Mucosa of rectum (tissue), 2 donors: ENCODE results near the gene EEFSEC.

Experiments used
- H3K27ac ChIP-seq, 2 donors: one replicate each; pipeline ENCODE4 v1.7.0; 2013; ENCODE audit warnings: inconsistent platforms in 2 of 2, low read depth in 2 of 2, low read length in 2 of 2
- H3K27me3 ChIP-seq, 2 donors: one replicate each; pipeline ENCODE4 v1.7.0; 2013; ENCODE audit warnings: low read length in 2 of 2; ENCODE audit not compliant: control insufficient read depth in 2 of 2, insufficient read depth in 2 of 2
- H3K36me3 ChIP-seq, 2 donors: one replicate each; pipeline ENCODE4 v1.7.0; 2013; ENCODE audit warnings: low read length in 2 of 2; ENCODE audit not compliant: control insufficient read depth in 2 of 2, insufficient read depth in 2 of 2
- H3K4me1 ChIP-seq, 2 donors: one replicate each; pipeline ENCODE4 v1.7.0; 2013; ENCODE audit warnings: low read length in 2 of 2, mild to moderate bottlenecking in 1 of 2; ENCODE audit not compliant: control insufficient read depth in 2 of 2, insufficient read depth in 2 of 2
- H3K4me3 ChIP-seq, 2 donors: one replicate each; pipeline ENCODE4 v1.7.0; 2013; ENCODE audit warnings: low read length in 2 of 2
- H3K9ac ChIP-seq, 2 donors: one replicate each; pipeline ENCODE4 v1.7.0; 2013; ENCODE audit warnings: low read length in 2 of 2, low read depth in 1 of 2, mild to moderate bottlenecking in 1 of 2
- H3K9me3 ChIP-seq, 2 donors: one replicate each; pipeline ENCODE4 v1.7.0; 2013; ENCODE audit warnings: low read length in 2 of 2; ENCODE audit not compliant: control insufficient read depth in 2 of 2
- donor health status: healthy.
- donor health status: Normal muscosa, but diverticular disease.

EEFSEC gene

GRCh38 chr3:128424508-128425069, 271.3 kb downstream of the EEFSEC start:
- Histone ChIP-seq H3K27me3 (peaks cover 2 to 4% of the 10 kb centered on the region in 2 donors), H3K4me1 (peaks cover 0 to 4% of the 10 kb centered on the region in 2 donors), H3K36me3 (no peaks in the 10 kb centered on the region), H3K27ac (no peak overlapping the region), H3K4me3 (no peak overlapping the region), H3K9ac (no peak overlapping the region), H3K9me3 (no peaks in the 10 kb centered on the region)

- H3K4me3 ChIP-seq: no peak overlapping the region
- H3K27ac ChIP-seq: no peak overlapping the region
- H3K36me3 ChIP-seq: no peaks in the 10 kb centered on the region
- peaks cover 4 to 6% of the 10 kb centered on the region in 2 donors for H3K27me3 ChIP-seq
- H3K9me3 ChIP-seq: no peaks in the 10 kb centered on the region
- H3K9ac ChIP-seq: no peak overlapping the region
- peaks cover 0 to 4% of the 10 kb centered on the region in 2 donors for H3K4me1 ChIP-seq
These were observed 272.0 kb downstream of the EEFSEC start for GRCh38 chr3:128425142-128425845.

- Histone ChIP-seq H3K27me3 (peaks cover 9 to 11% of the 10 kb centered on the region in 2 donors), H3K4me3 (no peak overlapping the region), H3K9ac (no peak overlapping the region)
These were observed 272.5 kb downstream of the EEFSEC start for GRCh38 chr3:128425846-128426127.

DNA sequence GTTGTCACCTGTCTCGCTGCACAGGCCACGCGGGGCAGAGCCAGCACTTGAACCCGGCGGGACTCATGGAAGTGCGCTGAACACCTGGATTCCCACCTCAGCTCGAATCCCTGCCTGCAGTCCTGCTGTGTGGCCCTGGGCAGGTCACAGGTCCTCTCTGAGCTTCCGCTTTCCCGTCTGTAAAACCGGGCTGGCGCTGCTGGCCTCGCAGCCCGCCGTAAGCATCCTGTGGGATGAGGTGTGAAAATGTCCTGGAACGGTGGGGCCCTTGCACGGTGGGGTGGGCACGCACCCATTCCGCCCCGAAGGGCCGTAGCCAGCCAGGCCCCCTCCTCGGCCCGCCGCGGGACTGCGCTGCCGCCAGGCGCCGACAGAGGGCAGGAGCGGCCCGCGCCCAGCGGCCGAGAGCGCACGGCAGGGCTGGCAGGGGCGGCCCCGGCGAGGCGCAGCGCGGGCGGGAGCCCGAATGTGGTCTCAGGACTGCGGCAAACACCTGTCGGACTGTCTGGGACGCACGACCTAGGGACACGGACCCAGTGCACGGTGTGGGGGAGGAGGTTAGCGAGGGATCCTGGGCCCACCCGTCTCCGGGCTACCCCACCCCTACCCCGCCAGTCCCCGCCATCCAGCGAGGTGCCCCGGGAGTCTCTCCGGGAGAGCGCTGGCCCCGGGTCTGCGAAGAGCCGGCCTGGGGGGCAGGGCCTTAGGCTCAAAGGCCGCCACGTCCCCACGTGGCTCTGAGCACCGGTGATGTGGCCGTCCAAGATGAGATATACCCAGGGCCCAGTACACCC, 273.0 kb downstream of the EEFSEC start:
- Histone ChIP-seq H3K4me3 (no peak overlapping the region), H3K9ac (no peak overlapping the region), H3K27me3 (peaks cover 10 to 13% of the 10 kb centered on the region in 2 donors), H3K4me1 (peaks cover 0 to 4% of the 10 kb centered on the region in 2 donors), H3K9me3 (no peaks in the 10 kb centered on the region), H3K36me3 (no peaks in the 10 kb centered on the region), H3K27ac (no peak overlapping the region)

More at GRCh38 chr3:128425846-128426127, 272.5 kb downstream of the EEFSEC start:
- Histone ChIP-seq H3K27ac (no peak overlapping the region), H3K9me3 (no peaks in the 10 kb centered on the region), H3K4me1 (peaks cover 0 to 4% of the 10 kb centered on the region in 2 donors), H3K36me3 (no peaks in the 10 kb centered on the region)

DNA sequence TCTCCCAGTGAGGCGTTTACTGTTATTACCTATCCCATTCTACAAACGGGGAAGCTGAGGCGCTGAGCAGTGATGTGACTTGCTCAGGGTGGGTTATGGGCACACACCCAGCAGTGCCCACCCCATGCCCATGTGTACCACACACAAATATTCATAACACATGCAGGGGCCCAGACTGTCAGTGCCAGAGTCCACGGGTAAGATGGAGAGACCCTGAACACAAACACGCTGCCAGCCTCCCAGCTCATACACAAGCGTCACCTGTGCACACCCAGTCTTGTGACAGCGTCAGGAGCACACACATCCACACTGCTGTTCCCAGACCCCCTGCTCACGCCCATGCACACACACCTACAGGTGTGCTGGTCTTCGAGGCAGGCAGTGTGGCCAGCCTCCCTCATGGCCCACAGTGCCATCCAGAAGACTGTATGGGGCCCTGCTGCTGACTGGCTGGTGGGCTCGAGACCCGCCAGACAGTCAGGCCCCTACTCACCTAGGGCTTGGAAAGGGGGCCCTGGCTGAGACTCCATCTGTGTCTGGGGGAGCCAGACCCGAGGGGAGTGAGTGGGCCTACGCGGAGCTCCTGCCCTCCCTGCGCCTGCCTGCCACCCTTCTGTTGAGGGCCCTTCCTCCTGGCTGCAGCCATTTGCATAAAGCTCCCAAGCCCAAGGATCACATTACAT, 274.0 kb downstream of the EEFSEC start:
- Histone ChIP-seq H3K27me3 (peaks cover 18 to 23% of the 10 kb centered on the region in 2 donors), H3K4me3 (no peak overlapping the region), H3K9me3 (no peaks in the 10 kb centered on the region), H3K36me3 (no peaks in the 10 kb centered on the region), H3K4me1 (peaks cover 0 to 4% of the 10 kb centered on the region in 2 donors), H3K27ac (no peak overlapping the region), H3K9ac (no peak overlapping the region)

DNA sequence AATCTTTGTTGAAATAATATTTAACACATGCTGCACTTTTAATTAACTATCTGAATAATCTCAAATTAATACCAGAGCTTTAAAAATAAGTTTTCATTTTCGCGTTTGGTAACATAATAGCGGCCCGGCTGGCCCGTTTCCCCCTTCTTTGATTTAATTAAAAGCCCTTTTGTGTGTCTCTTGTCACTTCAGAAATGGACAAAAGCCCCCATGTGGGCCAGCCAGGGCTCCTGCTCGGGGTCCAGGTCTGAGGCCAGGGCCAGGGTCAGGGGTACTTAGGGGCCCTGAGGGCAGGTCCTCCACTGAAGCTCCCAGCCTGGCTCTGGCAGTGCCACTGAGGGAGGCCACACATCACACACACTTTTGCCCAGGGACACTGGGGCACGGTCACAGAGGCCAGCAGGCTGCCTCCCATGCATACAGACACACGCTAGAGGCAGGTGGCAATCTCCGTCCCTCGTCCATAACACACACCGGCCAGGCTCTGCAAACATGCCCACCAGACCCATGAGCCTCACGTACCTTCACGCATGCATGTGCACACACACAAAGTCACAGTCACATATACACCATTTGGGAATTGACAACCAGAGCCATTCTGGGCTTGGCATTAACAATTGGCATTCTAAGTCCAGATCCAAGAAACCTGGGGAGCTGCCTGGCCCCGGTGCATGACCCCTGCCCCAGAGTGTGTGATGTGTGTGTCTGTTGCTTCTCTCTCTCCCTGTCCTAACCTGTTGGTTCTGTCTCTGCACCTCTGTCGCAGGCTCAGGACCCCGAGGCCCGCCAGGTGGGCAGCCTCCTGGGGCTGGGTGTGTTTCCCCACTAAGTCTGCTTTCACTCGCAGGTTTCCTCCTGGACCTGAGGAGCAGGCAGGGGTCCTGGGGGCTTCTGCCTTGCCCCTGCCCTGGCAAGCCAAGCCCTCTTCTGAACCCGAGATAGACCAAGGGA, 274.9 kb downstream of the EEFSEC start:
- Histone ChIP-seq H3K9me3 (no peaks in the 10 kb centered on the region), H3K27me3 (peaks cover 21 to 28% of the 10 kb centered on the region in 2 donors), H3K9ac (no peak overlapping the region), H3K36me3 (no peaks in the 10 kb centered on the region), H3K4me3 (no peak overlapping the region), H3K4me1 (peaks cover 0 to 4% of the 10 kb centered on the region in 2 donors), H3K27ac (no peak overlapping the region)

- H3K27me3 ChIP-seq: peaks cover 30 to 38% of the 10 kb centered on the region in 2 donors
- no peaks in the 10 kb centered on the region for H3K36me3 ChIP-seq
These were observed 276.0 kb downstream of the EEFSEC start for GRCh38 chr3:128429275-128429674.

DNA sequence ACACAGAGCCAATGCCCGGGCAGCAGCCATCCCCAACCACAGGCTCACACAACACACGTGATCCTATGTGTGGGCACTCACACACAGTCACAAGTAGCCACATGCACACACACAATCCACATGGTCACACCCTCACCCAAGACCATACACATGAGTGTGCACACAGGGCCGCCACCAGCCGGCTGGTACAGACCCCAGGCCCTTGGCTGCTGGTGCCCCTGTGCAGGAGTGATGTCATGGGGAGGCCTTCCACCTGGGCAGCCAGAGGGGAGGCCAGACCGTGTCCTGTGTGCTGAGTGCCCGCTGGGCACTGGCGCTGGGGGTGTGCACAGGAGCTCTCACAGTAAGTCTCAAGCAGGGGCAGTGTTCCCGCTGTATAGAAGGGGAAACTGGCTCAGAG, 276.5 kb downstream of the EEFSEC start:
- Histone ChIP-seq H3K36me3 (no peaks in the 10 kb centered on the region), H3K4me3 (no peak overlapping the region)

More at GRCh38 chr3:128429275-128429674, 276.0 kb downstream of the EEFSEC start:
- H3K9ac ChIP-seq: no peak overlapping the region
- peaks cover 0 to 4% of the 10 kb centered on the region in 2 donors for H3K4me1 ChIP-seq
- no peak overlapping the region for H3K4me3 ChIP-seq
- no peaks in the 10 kb centered on the region for H3K9me3 ChIP-seq
- H3K27ac ChIP-seq: no peak overlapping the region

GRCh38 chr3:128430301-128430700, 277.0 kb downstream of the EEFSEC start:
- Histone ChIP-seq H3K4me3 (no peak overlapping the region), H3K9ac (no peak overlapping the region), H3K27ac (no peak overlapping the region), H3K4me1 (peaks cover 0 to 4% of the 10 kb centered on the region in 2 donors), H3K9me3 (no peaks in the 10 kb centered on the region), H3K27me3 (peaks cover 30 to 38% of the 10 kb centered on the region in 2 donors), H3K36me3 (no peaks in the 10 kb centered on the region)

More for the DNA sequence above, 276.5 kb downstream of the EEFSEC start:
- Histone ChIP-seq H3K9ac (no peak overlapping the region), H3K27me3 (peaks cover 30 to 38% of the 10 kb centered on the region in 2 donors), H3K4me1 (peaks cover 0 to 4% of the 10 kb centered on the region in 2 donors), H3K9me3 (no peaks in the 10 kb centered on the region), H3K27ac (no peak overlapping the region)
